Trophoblast cell (in vitro differentiated cells and primary cell): ENCODE data around the gene GALNT3.

Experiments used
- DNase-seq, 2 donors: peaks; one replicate each; pipeline ENCODE4 v3.0.0-alpha.2; 2016
- H2AFZ ChIP-seq: 2 replicates; pipeline ENCODE4 v1.6.1; 2013; ENCODE audit warnings: low read length, moderate library complexity, mild to moderate bottlenecking; ENCODE audit not compliant: insufficient read depth, poor library complexity
- H2AK5ac ChIP-seq: 2 replicates; pipeline ENCODE4 v1.6.1; 2013; ENCODE audit warnings: mild to moderate bottlenecking, low read length
- H2BK120ac ChIP-seq: 2 replicates; pipeline ENCODE4 v1.6.1; 2013; ENCODE audit warnings: low read length, mild to moderate bottlenecking, moderate library complexity; ENCODE audit not compliant: insufficient read depth, poor library complexity
- H2BK12ac ChIP-seq: 2 replicates; pipeline ENCODE4 v1.6.1; 2013; ENCODE audit warnings: mild to moderate bottlenecking, low read length, moderate library complexity
- H2BK5ac ChIP-seq: 2 replicates; pipeline ENCODE4 v1.6.1; 2013; ENCODE audit warnings: low read length, low read depth, moderate library complexity, mild to moderate bottlenecking; ENCODE audit not compliant: poor library complexity
- H3K14ac ChIP-seq: 2 replicates; pipeline ENCODE4 v1.6.1; 2013; ENCODE audit warnings: mild to moderate bottlenecking, low read length
- H3K18ac ChIP-seq: 2 replicates; pipeline ENCODE4 v1.6.1; 2013; ENCODE audit warnings: mild to moderate bottlenecking, low read length
- H3K23ac ChIP-seq: 2 replicates; pipeline ENCODE4 v1.6.1; 2013; ENCODE audit warnings: low read length
- H3K27ac ChIP-seq: 2 replicates; pipeline ENCODE4 v1.5.1; 2013; ENCODE audit warnings: low read depth, mild to moderate bottlenecking, inconsistent platforms, low read length, moderate library complexity
- H3K27me3 ChIP-seq: 2 replicates; pipeline ENCODE4 v1.6.1; 2013; ENCODE audit warnings: inconsistent platforms, mild to moderate bottlenecking, low read length, moderate library complexity; ENCODE audit not compliant: insufficient read depth
- H3K36me3 ChIP-seq, 2 experiments: 1 replicate in 1 of 2; 2 replicates in 1 of 2; pipeline ENCODE4 v1.6.1; 2013; ENCODE audit warnings: low read length in 2 of 2, mild to moderate bottlenecking in 2 of 2, moderate library complexity in 1 of 2; ENCODE audit not compliant: insufficient read depth in 2 of 2, control insufficient read depth in 1 of 2
- H3K4ac ChIP-seq: 2 replicates; pipeline ENCODE4 v1.6.1; 2013; ENCODE audit warnings: low read depth, mild to moderate bottlenecking, low read length, moderate library complexity
- H3K4me1 ChIP-seq, 2 experiments: 1 replicate in 1 of 2; 2 replicates in 1 of 2; pipeline ENCODE4 v1.6.1; 2013; ENCODE audit warnings: low read length in 2 of 2, mild to moderate bottlenecking in 2 of 2, moderate library complexity in 1 of 2; ENCODE audit not compliant: insufficient read depth in 2 of 2, control insufficient read depth in 1 of 2
- H3K4me2 ChIP-seq: 2 replicates; pipeline ENCODE4 v1.6.1; 2013; ENCODE audit warnings: inconsistent platforms, mild to moderate bottlenecking, low read length, moderate library complexity
- H3K4me3 ChIP-seq: 2 replicates; pipeline ENCODE4 v1.5.1; 2013; ENCODE audit warnings: mild to moderate bottlenecking, low read depth, low read length, inconsistent platforms
- H3K79me1 ChIP-seq: one replicate; pipeline ENCODE4 v1.6.1; 2013; ENCODE audit warnings: low read length
- H3K79me2 ChIP-seq: 2 replicates; pipeline ENCODE4 v1.6.1; 2013; ENCODE audit warnings: low read length, mild to moderate bottlenecking; ENCODE audit not compliant: control insufficient read depth, insufficient read depth, poor library complexity
- H3K9ac ChIP-seq: 2 replicates; pipeline ENCODE4 v1.6.1; 2013; ENCODE audit warnings: mild to moderate bottlenecking, low read length
- H3K9me3 ChIP-seq: 2 replicates; pipeline ENCODE4 v1.6.1; 2013; ENCODE audit warnings: low read depth, mild to moderate bottlenecking, control low read depth, inconsistent platforms, low read length; ENCODE audit not compliant: insufficient read depth
- H4K12ac ChIP-seq: 2 replicates; pipeline ENCODE4 v1.6.1; 2013; ENCODE audit warnings: low read depth, mild to moderate bottlenecking, low read length, moderate library complexity
- H4K8ac ChIP-seq: 2 replicates; pipeline ENCODE4 v1.6.1; 2013; ENCODE audit warnings: low read depth, mild to moderate bottlenecking, low read length, moderate library complexity
- H4K91ac ChIP-seq: one replicate; pipeline ENCODE4 v1.6.1; 2013; ENCODE audit warnings: low read depth, mild to moderate bottlenecking, low read length, moderate library complexity
- WGBS: extraction: QIAGEN DNeasy Blood & Tissue Kit; methylation state at CpG from one replicate; pipeline ENCODE4 v1.1.7; 2013; ENCODE audit warnings: missing lambda C conversion rate; ENCODE audit not compliant: insufficient read length, insufficient coverage; ENCODE audit errors: extremely low coverage; 5-methylcytosine and 5-hydroxymethylcytosine counted together

GALNT3 gene

GRCh38 chr2:165766326-165766927 is 27.6 kb downstream of the GALNT3 start:
- no peak overlapping the region for H2BK5ac ChIP-seq
- no peak overlapping the region for H4K8ac ChIP-seq
- H2AK5ac ChIP-seq: no peak overlapping the region
- H3K9me3 ChIP-seq: no peaks in the 10 kb centered on the region
- H2BK12ac ChIP-seq: no peak overlapping the region
- no peaks in the 10 kb centered on the region for H3K4me1 ChIP-seq
- H2AFZ ChIP-seq: no peak overlapping the region
- H3K79me1 ChIP-seq: no peaks in the 10 kb centered on the region
- H3K9ac ChIP-seq: no peak overlapping the region
- no peaks in the 10 kb centered on the region for H3K27me3 ChIP-seq
- no peak overlapping the region for H3K23ac ChIP-seq
- no peak overlapping the region for H4K12ac ChIP-seq
- no peak overlapping the region for H3K4me2 ChIP-seq
- H3K36me3 ChIP-seq: no peaks in the 10 kb centered on the region
- DNase-seq: no peak
- no peak overlapping the region for H3K4me3 ChIP-seq
- H3K14ac ChIP-seq: no peak overlapping the region
- no peak overlapping the region for H4K91ac ChIP-seq
- no peak overlapping the region for H3K18ac ChIP-seq
- H3K4ac ChIP-seq: no peak overlapping the region
- no peak overlapping the region for H2BK120ac ChIP-seq
- no peaks in the 10 kb centered on the region for H3K79me2 ChIP-seq
- H3K27ac ChIP-seq: no peak overlapping the region

DNA sequence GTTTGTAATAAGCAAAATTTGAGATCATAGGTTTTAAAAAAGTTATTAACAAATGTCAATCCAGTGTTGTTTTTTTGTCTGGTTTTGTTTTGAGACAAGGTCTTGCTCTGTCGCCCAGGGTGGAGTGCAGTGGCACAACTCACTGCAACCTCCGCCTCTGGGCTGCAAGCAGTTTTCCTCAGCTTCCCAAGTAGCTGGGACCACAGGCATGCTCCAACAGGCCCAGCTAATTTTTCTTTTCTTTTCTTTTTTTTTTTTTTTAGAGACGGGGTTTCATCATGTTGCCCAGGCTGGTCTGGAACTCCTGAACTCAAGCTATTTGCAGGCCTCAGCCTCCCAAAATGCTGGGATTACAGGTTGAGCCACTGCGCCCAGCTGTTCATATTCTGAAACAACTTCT is 31.3 kb downstream of the GALNT3 start:
- Histone ChIP-seq H2AFZ (no peak overlapping the region), H3K23ac (no peak overlapping the region), H2BK12ac (no peak overlapping the region), H3K4ac (no peak overlapping the region), H3K4me1 (no peaks in the 10 kb centered on the region), H3K4me3 (no peak overlapping the region), H4K8ac (no peak overlapping the region), H3K27me3 (no peaks in the 10 kb centered on the region), H2AK5ac (no peak overlapping the region), H3K14ac (no peak overlapping the region), H3K36me3 (peaks cover 0 to 2% of the 10 kb centered on the region in 2 experiments), H3K4me2 (no peak overlapping the region), H4K91ac (no peak overlapping the region), H2BK120ac (no peak overlapping the region), H4K12ac (no peak overlapping the region), H3K27ac (no peak overlapping the region), H2BK5ac (no peak overlapping the region), H3K9ac (no peak overlapping the region), H3K18ac (no peak overlapping the region), H3K9me3 (no peaks in the 10 kb centered on the region), H3K79me1 (no peaks in the 10 kb centered on the region), H3K79me2 (no peaks in the 10 kb centered on the region)
- DNase-seq: no peak
- no CpG with 5 or more reads among the region's 4 CpGs for WGBS

- H2AFZ ChIP-seq: no peak overlapping the region
- H2AK5ac ChIP-seq: no peak overlapping the region
- H2BK12ac ChIP-seq: no peak overlapping the region
- peaks cover 0 to 5% of the 10 kb centered on the region in 2 experiments for H3K36me3 ChIP-seq
- H3K14ac ChIP-seq: no peak overlapping the region
- no peak overlapping the region for H3K18ac ChIP-seq
- H3K4me3 ChIP-seq: no peak overlapping the region
- no peaks in the 10 kb centered on the region for H3K27me3 ChIP-seq
- no peak overlapping the region for H4K8ac ChIP-seq
- no peaks in the 10 kb centered on the region for H3K9me3 ChIP-seq
- H2BK120ac ChIP-seq: no peak overlapping the region
- no peaks in the 10 kb centered on the region for H3K4me1 ChIP-seq
- WGBS: no CpG with 5 or more reads among the region's 4 CpGs
- H3K4me2 ChIP-seq: no peak overlapping the region
- no peak overlapping the region for H3K4ac ChIP-seq
- no peak overlapping the region for H3K23ac ChIP-seq
- no peaks in the 10 kb centered on the region for H3K79me1 ChIP-seq
- no peak overlapping the region for H3K27ac ChIP-seq
- no peak overlapping the region for H4K91ac ChIP-seq
- no peak overlapping the region for H4K12ac ChIP-seq
- no peak for DNase-seq
- H2BK5ac ChIP-seq: no peak overlapping the region
- no peaks in the 10 kb centered on the region for H3K79me2 ChIP-seq
- H3K9ac ChIP-seq: no peak overlapping the region
These were observed 36.0 kb downstream of the GALNT3 start for GRCh38 chr2:165757906-165758675.

- no peak overlapping the region for H2BK12ac ChIP-seq
- H3K18ac ChIP-seq: no peak overlapping the region
- H3K79me1 ChIP-seq: no peaks in the 10 kb centered on the region
- no peak overlapping the region for H2BK120ac ChIP-seq
- H3K27ac ChIP-seq: no peak overlapping the region
- no peaks in the 10 kb centered on the region for H3K9me3 ChIP-seq
- no peaks in the 10 kb centered on the region for H3K27me3 ChIP-seq
- no peak overlapping the region for H4K12ac ChIP-seq
- no peak overlapping the region for H3K9ac ChIP-seq
- H3K4me3 ChIP-seq: no peak overlapping the region
- H3K79me2 ChIP-seq: no peaks in the 10 kb centered on the region
- DNase-seq: no peak
- H3K4ac ChIP-seq: no peak overlapping the region
- H3K36me3 ChIP-seq: no peaks in the 10 kb centered on the region
- H4K91ac ChIP-seq: no peak overlapping the region
- H3K23ac ChIP-seq: no peak overlapping the region
- H2AK5ac ChIP-seq: no peak overlapping the region
- no peak overlapping the region for H3K14ac ChIP-seq
- H3K4me2 ChIP-seq: no peak overlapping the region
- H2AFZ ChIP-seq: no peak overlapping the region
- no peak overlapping the region for H4K8ac ChIP-seq
- H3K4me1 ChIP-seq: no peaks in the 10 kb centered on the region
- WGBS: no CpG with 5 or more reads among the region's 8 CpGs
- H2BK5ac ChIP-seq: no peak overlapping the region
These were observed 47.5 kb downstream of the GALNT3 start for GRCh38 chr2:165746501-165746900.
